Retinal pigment epithelial cell (primary cell): ENCODE results near the gene APC2.

Experiments used
- DNase-seq: peaks from one replicate; pipeline ENCODE4 v3.0.0-alpha.2; 2010; ENCODE audit warnings: low read depth
- H3K4me3 ChIP-seq: 2 replicates; pipeline ENCODE4 v1.5.1; 2011; ENCODE audit warnings: mild to moderate bottlenecking, low read length, control low read depth, moderate library complexity
- CTCF ChIP-seq: conservative IDR thresholded peaks from 2 replicates; pipeline ENCODE4 v1.5.1; 2011; ENCODE audit warnings: low read depth, low read length, control low read depth, inconsistent platforms

The APC2 gene

DNA sequence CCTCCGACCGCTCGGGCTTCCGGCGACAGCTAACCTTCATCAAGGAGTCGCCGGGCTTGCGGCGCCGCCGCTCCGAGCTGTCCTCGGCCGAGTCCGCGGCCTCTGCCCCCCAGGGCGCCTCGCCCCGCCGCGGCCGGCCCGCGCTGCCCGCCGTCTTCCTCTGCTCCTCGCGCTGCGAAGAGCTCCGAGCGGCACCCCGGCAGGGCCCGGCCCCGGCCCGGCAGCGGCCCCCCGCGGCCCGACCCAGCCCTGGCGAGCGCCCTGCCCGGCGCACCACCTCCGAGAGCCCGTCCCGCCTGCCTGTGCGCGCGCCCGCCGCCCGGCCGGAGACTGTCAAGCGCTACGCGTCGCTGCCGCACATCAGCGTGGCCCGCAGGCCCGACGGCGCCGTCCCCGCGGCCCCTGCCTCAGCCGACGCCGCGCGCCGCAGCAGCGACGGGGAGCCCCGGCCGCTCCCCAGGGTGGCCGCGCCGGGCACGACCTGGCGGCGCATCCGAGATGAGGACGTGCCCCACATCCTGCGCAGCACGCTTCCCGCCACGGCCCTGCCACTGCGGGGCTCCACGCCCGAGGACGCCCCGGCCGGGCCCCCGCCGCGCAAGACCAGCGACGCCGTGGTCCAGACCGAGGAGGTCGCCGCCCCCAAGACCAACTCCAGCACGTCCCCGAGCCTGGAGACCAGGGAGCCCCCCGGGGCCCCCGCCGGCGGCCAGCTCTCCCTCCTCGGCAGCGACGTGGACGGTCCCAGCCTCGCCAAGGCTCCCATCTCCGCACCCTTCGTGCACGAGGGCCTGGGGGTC lies 19.5 kb downstream of the APC2 start:
- H3K4me3 ChIP-seq = no peak overlapping the region
- no peak for TF ChIP-seq CTCF
- no peak for DNase-seq

DNA sequence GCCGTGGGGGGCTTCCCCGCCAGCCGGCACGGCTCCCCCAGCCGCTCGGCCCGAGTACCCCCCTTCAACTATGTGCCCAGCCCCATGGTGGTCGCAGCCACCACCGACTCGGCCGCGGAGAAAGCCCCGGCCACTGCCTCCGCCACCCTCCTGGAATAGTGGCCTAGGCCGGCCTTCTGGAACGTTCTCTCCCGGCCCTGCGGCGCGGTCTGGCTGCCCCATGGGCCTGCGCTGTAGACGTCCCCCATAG lies 20.1 kb downstream of the APC2 start:
- no peak for TF ChIP-seq CTCF
- no peak for DNase-seq
- peak overlapping the region; percentile 20 for H3K4me3 ChIP-seq

- peak overlapping the region; percentile 24 for H3K4me3 ChIP-seq
- TF ChIP-seq CTCF = no peak
- no peak for DNase-seq
Observed at GRCh38 chr19:1470305-1471009, 20.5 kb downstream of the APC2 start.

- no peak for DNase-seq
- H3K4me3 ChIP-seq = peak overlapping the region; percentile 24
- TF ChIP-seq CTCF = no peak
Observed at GRCh38 chr19:1471010-1471514, 21.1 kb downstream of the APC2 start.

DNA sequence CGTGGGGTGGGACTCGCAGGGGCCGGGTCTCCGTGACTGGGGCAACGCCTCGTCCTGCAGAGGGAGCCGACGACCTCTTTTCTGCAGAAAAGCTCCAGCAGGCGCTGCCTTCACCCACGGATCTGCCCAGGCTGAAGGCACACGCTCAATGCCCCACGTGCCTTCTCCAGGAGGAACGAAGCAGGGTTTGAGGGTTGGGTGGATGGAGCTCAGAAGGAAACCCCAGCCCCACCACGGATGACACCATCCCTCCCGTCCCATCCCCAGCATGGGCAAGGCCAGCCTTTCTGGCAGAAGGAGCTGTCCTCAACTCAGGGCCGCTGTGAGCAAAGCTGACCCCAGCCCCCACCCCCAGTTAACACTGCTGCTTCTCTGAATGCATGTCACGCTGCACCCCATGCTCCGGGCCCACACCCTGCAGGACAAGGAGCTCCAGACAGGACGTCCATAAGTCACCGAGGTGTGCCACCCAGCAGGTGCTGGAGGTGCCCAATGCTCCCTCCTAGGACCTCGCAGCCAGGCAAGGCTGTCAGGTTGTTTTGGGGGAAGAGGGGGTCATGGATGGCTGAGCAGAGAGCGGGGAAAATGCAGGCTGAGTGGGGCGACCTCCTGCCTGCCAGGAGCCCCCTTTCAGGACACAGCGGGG lies 21.7 kb downstream of the APC2 start:
- TF ChIP-seq CTCF = peak; percentile 21
- no peak overlapping the region for H3K4me3 ChIP-seq
- no peak for DNase-seq

GRCh38 chr19:1472231-1473084 lies 22.5 kb downstream of the APC2 start:
- no peak for TF ChIP-seq CTCF
- H3K4me3 ChIP-seq = no peak overlapping the region
- DNase-seq = no peak
